NCI-H187 treated with DMSO at 0.1 percent for 48 hours (cell line): ENCODE measurements around the gene RHOBTB3.
"Not testable (repeated sequence)": the region's sequence is repeated elsewhere in the genome, so short reads cannot be mapped to it uniquely, and the experiment has no call there.

Source experiments
- DNase-seq: peaks from one replicate; lab custom pipeline; 2025; lab: John Stamatoyannopoulos, UW

The RHOBTB3 gene

GRCh38 chr5:95730730-95731570 is at the start of gene RHOBTB3:
Gene RHOBTB3, plus strand, starts transcription at chr5:95731336. Its CDS starts 347 bp downstream, at chr5:95731683.
- DNase-seq = peak; percentile 61

GRCh38 chr5:95682891-95683290 is 48.2 kb upstream of the RHOBTB3 start, which contains the start of gene SPATA9:
Gene SPATA9, minus strand, starts transcription at chr5:95682991. Its CDS starts 137 bp downstream, at chr5:95682854.
- DNase-seq = no peak

- no peak for DNase-seq
Measured at GRCh38 chr5:95684361-95684760, 46.8 kb upstream of the RHOBTB3 start.

- DNase-seq = no peak
Measured at GRCh38 chr5:95686651-95687050, 44.5 kb upstream of the RHOBTB3 start.

GRCh38 chr5:95689680-95690079 is 41.5 kb upstream of the RHOBTB3 start:
- DNase-seq = no peak

- DNase-seq = no peak
Measured at GRCh38 chr5:95690333-95690732, 40.8 kb upstream of the RHOBTB3 start.

GRCh38 chr5:95697781-95698681 is 33.1 kb upstream of the RHOBTB3 start:
- DNase-seq = no peak

GRCh38 chr5:95699337-95699736 is 31.8 kb upstream of the RHOBTB3 start:
- DNase-seq = no peak

GRCh38 chr5:95701074-95701473 is 30.1 kb upstream of the RHOBTB3 start:
- no peak for DNase-seq

- no peak for DNase-seq
Measured at GRCh38 chr5:95704150-95704549, 27.0 kb upstream of the RHOBTB3 start.

GRCh38 chr5:95706196-95706595 is 24.9 kb upstream of the RHOBTB3 start:
- DNase-seq = not testable (repeated sequence)

- no peak for DNase-seq
Measured at GRCh38 chr5:95707055-95707454, 24.1 kb upstream of the RHOBTB3 start.

GRCh38 chr5:95707534-95708188 is 23.5 kb upstream of the RHOBTB3 start:
- DNase-seq = not testable (repeated sequence)

GRCh38 chr5:95708876-95709275 is 22.3 kb upstream of the RHOBTB3 start:
- no peak for DNase-seq

GRCh38 chr5:95709967-95710650 is 21.0 kb upstream of the RHOBTB3 start:
- DNase-seq = no peak

- not testable (repeated sequence) for DNase-seq
Measured at GRCh38 chr5:95710651-95711500, 20.3 kb upstream of the RHOBTB3 start.

GRCh38 chr5:95711501-95712346 is 19.4 kb upstream of the RHOBTB3 start:
- no peak for DNase-seq

- DNase-seq = no peak
Measured at GRCh38 chr5:95712347-95712958, 18.7 kb upstream of the RHOBTB3 start.

- DNase-seq = not testable (repeated sequence)
Measured at GRCh38 chr5:95713246-95713645, 17.9 kb upstream of the RHOBTB3 start.
